Measurements from ENCODE around the gene KCNG2.
"Not testable (repeated sequence)": the region's sequence is repeated elsewhere in the genome, so short reads cannot be mapped to it uniquely, and the experiment has no call there.

KCNG2 gene, protein sequence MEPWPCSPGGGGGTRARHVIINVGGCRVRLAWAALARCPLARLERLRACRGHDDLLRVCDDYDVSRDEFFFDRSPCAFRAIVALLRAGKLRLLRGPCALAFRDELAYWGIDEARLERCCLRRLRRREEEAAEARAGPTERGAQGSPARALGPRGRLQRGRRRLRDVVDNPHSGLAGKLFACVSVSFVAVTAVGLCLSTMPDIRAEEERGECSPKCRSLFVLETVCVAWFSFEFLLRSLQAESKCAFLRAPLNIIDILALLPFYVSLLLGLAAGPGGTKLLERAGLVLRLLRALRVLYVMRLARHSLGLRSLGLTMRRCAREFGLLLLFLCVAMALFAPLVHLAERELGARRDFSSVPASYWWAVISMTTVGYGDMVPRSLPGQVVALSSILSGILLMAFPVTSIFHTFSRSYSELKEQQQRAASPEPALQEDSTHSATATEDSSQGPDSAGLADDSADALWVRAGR

DNA sequence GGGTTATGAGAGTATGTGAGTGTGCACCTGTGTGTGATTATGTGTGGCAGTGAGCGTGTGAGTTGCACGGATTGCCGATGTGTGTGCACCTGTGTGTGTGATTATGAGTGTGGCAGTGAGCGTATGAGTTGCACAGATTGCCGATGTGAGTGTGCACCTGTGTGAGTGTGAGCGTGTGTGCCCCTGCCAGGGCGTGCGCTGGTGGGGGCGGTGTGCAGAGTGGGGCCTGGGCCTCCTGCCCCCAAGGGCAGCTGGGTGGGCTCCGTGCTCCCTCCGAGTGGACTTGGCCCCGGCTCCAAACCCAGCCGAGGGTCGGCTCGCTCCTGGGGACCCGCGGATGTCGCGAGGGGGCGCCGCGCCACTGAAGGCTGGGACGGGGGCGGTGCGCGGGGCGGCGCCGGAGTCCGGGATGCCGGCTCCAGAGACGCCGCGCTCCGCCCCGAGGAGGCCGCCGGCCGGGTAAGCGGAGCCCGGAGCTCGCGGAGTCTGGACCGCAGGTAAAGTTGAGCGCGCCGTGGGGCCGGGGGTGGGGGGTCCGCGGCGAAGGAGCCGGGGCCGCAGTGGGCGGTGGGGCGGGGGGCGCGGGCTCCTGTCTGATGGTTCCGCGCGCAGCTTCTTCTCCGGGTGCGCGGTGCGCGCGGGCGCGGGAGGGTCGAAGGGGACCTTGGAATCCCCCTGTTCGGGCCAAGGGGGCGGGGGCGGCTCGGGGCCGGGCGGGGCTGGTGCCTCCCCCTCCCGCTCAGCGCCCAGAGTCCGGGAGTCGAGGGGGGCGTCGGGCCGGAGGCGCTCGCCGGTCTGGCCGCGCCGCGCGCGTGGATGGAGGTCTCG is at the start of gene KCNG2:
TSS of gene KCNG2 (plus strand) at position 421 of the 828 bp plus-strand sequence. CDS start 65,730 bp downstream, outside the sequence.
- DNase-seq = no peak

DNA sequence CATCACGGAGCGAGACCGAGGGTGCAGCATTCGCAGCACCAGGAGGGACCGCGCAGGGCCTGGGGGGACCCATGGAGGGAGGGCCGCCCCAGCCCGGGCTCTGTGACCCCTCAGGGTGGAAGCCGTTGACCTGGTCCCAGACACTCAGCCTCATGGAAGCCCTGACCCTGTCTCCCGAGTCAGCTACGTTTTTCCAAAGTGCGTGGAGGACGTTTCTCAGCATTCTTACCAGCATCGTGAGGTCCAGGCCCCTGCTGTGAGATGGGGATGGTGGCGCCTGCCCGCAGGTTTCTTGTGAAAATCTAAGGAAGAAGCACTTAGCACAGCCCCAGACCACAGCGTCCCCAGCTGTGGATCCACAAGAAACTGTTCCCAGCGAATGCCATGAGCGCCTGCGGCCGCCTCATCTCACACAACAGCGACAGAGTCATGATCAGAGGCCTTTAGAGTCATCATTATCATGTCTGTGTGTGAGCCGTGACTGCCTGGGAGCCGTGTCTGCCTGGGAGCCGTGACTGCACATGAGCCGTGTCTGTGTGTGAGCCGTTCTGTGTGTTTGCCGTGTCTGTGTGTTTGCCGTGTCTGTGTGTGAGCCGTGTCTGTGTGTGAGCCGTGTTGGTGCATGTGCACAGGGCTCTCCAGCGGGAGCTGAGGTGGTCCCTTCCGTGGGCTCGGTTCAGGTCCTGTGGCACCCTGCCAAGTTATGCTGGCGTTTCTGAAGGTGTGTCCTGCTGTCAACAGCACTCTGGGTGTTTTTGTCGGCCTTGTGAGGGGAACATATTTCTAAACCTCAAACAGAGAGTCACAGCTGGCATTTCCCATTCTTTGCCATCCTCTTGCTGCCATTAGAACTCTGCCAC is 49.2 kb upstream of the KCNG2 start:
- no peak for DNase-seq

DNA sequence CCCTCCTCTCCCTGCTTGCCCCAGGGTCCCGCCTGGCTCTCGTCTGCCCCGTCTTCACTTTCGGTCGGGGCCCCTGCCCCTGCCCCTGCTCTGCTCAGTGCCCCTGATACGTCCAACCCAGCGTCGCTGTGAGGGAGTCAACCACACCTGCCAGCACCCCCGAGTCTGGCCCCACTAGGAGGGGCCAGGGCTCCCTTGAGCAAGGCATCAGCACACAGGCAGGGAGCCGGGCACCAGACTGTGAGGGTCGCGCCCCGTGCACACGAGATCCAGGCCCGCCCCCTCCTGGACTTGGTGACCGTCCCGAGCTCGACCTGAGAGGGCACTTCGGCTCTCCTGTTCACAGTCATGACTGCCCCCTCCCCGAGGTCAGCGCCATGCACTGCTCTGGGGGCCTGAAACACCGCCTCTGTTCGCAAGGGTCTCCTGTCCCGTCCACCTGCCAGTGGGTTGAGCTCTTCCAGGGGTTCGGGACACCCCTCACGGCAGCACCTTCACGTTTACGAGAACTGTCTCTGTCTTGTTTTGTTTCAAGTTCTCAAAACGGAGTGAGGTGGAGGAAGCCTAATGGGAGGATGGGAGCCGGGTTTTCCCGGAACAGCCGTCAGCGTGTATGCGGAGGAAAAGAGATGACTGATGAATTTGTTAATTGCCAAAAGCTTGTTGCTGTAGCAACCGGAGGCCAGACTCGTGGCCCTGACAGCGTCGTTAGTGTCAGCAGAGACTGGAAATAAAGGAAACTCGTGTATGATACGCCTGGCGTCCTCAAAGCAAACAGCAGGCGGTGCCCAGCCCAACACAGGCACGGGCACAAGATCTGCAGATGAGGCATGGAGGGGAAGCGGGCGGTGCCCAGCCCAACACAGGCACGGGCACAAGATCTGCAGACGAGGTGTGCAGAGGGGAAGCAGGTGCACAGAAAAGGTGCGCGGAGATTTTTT is 48.2 kb upstream of the KCNG2 start:
- no peak for DNase-seq

DNA sequence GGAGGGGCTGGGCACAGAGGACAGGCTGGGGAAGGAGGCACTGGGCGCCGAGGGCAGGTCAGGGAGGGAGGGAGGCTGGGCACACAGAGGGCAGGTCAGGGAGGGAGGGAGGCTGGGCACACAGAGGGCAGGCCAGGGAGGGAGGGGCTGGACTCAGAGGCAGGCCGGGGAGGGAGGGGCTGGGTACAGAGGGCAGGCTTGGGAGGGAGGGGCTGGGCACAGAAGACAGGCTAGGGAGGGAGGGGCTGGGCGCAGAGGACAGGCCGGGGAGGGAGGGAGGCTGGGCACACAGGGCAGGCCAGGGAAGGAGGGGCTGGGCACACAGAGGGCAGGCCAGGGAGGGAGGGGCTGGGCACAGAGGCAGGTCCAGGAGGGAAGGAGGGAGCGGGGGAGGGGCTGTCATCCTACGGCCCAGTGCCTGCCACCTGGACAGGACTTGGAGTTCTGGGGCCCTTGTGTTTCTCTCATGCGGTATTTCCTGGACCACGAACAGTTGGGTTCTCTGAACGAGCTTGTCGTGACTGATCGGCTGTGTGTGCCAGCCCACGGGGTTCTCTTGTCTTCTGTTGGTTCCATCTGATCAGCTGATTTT is 46.7 kb upstream of the KCNG2 start:
- DNase-seq = peak; percentile 45

DNA sequence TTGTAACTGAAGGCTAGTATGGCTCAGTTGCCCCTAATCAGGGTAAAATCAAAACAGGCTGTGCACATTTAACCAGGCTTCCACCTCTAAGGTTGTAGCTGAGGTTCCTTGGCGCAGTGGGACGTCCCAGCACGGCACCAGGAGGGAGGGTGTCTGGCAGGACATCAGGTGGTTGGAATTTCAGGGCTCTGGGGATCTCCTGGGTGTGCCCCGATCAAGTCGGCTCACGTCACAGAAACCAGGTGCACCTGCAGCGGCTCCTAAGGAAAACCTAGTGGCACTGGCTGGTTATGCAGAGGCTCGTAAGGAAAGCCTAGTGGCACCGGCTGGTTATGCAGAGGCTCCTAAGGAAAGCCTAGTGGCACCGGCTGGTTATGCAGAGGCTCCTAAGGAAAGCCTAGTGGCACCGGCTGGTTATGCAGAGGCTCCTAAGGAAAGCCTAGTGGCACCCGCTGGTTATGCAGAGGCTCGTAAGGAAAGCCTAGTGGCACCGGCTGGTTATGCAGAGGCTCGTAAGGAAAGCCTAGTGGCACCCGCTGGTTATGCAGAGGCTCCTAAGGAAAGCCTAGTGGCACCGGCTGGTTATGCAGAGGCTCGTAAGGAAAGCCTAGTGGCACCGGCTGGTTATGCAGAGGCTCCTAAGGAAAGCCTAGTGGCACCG is 45.7 kb upstream of the KCNG2 start:
- not testable (repeated sequence) for DNase-seq

DNA sequence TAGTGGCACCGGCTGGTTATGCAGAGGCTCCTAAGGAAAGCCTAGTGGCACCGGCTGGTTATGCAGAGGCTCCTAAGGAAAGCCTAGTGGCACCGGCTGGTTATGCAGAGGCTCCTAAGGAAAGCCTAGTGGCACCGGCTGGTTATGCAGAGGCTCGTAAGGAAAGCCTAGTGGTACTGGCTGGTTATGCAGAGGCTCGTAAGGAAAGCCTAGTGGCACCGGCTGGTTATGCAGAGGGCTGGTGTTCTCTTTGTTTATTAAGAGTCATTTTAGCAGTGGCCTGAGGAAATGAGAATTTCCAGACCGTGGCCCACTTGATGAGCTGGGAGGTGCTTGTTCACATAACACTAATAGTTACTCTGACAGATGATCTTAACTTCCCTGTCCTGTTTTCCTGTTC is 44.8 kb upstream of the KCNG2 start:
- DNase-seq = not testable (repeated sequence)

DNA sequence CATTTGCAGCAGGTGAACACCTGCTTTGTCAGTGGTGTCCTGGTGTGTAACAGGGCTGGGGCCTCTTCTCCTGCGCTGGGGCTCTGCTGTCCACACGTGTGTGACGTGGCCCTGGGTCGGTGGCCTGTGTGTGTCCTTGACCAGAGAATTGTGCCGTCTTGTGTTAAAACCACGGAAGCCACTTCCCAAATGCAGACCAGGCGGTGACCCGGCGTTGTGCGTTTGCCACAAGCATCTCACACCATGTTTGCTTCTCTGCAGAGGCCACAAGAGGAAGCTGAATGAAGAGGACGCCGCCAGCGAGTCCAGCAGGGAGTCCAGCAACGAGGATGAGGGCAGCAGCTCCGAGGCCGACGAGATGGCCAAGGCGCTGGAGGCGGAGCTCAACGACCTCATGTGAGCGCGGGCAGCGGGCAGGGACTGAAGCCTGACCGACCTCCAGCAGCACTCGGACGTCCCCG is 44.3 kb upstream of the KCNG2 start:
- DNase-seq = no peak

DNA sequence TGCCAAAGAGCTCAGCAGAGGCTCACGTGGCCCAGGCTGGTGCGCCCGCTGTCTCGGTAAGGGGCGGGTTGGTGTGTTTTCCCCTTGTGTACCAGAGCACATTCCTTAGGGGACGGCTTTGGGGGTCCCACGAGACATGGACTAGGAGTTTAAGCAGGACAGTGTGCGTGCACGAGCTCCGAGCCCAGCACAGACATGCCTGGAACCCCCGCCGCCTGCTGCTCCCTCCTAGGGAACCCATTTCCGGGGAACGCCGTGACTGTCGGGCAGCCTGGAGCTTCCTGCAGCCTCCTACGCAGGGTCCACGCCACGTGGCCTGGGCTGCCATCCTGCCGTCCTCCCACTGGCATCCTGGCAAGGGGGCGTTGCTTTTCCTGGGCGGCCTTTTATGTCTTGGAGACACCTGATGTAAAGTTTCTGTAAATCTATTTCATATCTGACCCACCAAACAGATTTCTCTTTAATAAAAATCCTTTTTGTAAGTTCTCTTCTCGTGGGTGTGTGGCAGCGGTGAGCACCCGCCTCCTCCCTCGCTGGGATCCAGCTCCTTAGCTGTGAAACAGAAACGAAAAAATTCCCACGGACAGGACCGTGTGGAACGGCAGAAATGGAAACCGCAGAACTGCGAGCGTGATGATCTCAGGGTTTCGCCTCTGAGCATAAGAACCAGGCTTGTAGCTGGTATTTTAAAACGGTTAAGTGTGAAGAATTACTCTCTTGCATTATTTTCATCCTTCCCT is 43.5 kb upstream of the KCNG2 start:
- no peak for DNase-seq

DNA sequence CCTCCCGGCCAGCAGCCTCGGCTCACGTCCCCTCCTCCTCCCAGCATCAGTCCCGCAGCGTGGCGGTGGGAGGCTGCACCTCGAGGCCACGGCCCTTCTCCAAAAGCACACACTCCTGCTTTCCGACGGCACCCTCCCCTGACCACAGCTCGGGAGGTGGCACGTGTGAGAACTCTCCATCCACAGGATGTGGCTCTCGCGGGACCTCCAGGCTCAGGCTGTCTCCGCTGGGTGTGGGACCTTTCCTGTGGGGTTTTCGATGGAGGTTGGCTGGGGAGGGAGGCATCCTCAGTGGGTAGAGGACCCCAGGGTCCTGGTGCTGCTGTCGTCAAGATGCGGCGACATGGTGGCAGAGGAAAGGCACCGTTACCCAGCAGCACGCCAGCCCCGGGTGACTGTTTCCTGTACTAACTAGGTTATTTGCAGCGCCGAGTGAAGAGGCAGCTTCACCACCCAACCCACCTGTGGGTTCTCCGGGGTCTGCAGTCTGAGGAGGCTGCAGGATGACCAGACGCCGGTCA is 42.8 kb upstream of the KCNG2 start:
- no peak for DNase-seq

DNA sequence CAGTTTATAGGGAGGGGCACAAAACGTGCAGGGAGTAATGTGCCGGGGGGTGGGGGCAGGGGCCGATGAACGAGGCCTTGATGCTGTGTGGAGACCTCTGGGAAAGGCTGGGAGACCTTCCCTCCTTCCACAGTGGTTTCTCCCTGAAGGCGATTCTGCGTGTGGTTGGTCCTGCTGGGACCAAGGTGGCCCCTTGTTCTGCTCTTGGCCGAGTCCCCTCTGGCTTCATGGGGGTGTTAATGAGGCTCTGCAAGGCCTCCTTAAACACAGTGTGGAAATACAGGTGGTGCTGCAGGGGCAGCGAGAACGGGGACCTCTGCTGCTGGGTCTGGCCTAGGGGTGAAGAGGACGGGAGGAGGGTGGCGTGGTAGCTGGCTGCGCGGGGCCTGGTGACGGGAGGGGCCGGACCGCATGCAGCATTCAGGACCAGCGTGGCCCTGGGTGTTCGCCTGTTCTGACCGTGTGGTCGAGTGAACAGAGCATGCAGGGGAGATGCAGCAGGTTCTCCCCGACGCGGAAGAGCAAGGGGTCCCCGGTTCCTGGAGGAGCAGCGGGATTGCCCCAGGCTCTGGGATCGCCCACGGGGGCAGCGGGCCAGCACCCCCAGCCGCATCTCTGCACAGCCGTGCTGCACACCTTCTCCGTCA is 42.1 kb upstream of the KCNG2 start:
- no peak for DNase-seq

DNA sequence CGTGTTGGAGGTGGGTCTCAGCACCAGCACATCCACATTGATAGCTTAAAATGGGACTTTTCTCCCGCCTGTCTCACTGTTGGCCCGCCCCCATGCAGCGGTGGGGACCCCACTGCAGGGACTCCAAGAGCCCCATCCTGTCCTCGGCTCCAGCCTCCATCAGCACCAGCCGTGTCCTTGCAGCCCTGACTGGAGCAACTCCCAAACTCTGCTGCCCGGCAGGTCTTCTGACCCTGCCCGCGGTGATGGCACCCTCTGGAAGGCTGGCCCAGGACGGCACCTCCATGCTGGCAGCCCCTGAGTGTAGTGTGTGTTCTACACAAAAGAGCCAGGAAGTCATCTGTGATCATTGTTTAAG is 41.6 kb upstream of the KCNG2 start:
- DNase-seq = no peak

DNA sequence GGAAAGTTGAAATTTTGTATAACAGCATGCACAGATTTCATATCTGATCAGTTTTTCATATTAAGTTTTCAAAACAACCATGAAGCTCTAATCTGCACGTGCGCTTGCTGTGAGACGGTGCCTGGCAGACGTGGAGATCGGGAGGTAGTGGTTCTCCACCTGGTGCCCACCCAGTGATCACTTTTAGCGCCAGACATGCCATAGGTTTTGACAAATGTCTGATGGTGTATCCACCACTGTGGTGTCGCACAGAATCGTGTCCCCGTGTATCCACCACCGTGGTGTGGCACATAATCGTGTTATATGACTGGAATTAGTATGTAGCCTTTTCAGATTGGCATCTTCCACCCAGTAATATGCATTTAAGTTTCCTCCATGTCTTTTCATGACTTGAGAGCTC is 40.9 kb upstream of the KCNG2 start:
- no peak for DNase-seq

DNA sequence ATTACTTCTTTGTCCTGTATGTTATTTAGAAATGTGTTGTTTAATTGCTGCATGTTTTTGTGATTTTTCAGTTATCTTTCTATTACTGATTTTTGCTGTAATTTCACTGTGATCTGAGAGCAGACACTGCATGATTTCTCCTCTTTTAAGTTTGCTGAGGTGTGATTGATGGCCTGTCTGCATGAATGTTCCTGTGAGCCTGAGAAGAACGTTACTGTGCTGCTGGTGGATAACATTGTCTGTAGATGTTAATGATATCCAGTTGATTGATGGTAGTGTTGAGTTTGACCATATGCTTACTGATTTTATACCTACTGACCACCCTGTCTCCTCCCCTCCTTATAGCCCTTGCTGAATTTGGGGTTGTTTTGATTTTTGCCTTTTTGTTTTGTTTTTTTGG is 37.4 kb upstream of the KCNG2 start:
- no peak for DNase-seq

DNA sequence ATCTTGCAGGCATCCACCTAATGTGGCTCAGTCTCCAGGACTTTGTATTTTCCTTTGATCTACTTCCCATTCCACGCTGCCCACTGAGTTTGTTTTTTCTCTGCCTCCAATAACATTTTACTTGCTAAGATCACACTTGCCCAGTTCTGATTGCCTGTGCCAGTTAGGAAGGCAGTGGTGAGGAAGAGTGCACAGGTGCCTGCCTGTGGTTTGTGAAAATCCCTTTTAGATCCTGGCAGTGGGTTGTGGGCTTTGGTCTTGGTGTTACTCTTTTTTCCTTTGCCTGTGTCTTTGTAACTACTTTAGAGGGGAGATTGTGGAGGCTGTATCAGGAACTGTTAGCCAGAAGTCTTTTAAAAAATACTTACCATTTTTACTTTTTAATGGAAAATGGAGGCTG is 36.9 kb upstream of the KCNG2 start:
- no peak for DNase-seq

DNA sequence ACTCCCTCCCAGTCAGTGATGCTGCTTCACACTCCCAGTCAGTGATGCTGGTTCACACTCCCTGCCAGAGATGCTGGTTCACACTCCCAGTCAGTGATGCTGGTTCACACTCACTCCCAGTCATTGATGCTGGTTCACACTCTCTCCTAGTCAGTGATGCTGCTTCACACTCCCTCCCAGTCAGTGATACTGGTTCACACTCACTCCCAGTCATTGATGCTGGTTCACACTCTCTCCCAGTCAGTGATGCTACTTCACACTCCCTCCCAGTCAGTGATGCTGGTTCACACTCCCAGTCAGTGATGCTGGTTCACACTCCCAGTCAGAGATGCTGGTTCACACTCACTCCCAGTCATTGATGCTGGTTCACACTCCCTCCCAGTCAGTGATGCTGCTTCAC is 34.3 kb upstream of the KCNG2 start:
- no peak for DNase-seq

DNA sequence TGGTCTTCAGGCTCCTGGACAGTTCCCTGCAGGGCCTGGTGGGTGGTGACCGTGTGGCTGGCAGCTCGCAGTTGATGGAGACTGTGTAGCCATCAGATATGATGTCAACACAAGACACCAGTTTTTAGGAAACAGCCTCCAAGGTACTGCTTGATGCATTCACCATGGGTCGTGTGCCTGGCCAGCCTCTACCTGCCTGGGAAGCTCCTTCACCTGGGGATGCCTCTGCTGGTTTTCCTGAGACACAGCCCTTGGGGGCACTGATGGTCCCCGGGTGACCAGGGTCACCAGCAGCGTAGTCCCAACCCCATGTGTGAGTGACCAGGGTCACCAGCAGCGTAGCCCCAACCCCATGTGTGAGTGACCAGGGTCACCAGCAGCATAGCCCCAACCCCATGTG is 33.6 kb upstream of the KCNG2 start:
- no peak for DNase-seq

DNA sequence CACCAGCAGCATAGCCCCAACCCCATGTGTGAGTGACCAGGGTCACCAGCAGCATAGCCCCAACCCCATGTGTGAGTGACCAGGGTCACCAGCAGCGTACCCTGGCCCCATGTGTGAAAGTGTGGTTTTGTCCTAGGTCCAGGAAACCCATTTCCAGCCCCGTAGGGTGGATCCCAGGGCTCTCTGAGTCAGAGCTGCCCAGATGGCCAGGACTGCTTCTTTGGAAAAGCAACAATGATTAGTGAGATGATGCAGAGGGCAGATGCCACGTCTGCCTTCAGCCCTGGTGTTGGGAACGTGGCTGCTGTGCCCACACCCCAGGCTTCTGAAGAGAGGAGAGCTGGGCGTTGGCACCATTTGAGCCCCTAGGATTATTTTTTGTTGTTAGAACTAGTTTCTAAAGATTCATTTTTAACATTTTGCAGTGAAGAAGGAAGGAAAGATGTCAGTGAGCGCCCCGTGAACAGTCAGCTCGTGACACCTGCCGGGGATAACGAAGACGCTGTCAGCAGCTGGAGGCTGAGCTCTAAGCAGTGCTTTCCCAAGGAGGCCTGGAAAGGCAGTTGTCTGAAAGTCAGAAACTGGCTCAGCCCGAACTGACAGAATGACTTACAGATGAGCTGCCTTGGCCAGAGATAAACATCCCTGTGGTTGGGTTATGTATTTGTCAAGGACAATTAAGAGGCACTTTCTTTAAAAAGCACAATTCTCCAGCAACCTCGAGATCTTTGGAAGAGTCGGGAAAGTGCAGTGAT is 32.1 kb upstream of the KCNG2 start:
- no peak for DNase-seq

DNA sequence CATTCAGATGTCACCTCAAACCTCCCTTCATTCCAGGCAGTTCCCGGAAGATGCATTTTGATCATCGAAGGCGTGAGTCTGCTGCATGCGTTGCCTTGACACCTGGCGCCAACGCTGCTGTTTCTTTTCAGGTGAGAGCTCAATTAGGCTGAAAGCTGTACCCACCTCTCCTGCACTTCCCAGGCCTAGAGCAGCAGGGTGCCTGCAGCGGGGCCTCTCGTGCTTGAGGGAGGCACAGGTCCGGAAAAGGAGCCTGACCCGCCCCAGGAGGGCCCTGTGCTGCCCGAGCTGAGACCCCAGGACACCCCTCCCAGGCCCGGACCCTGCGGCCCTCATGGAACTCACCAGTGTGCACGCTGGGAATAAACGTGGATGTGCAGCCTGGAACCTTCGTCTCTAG is 31.4 kb upstream of the KCNG2 start:
- no peak for DNase-seq

DNA sequence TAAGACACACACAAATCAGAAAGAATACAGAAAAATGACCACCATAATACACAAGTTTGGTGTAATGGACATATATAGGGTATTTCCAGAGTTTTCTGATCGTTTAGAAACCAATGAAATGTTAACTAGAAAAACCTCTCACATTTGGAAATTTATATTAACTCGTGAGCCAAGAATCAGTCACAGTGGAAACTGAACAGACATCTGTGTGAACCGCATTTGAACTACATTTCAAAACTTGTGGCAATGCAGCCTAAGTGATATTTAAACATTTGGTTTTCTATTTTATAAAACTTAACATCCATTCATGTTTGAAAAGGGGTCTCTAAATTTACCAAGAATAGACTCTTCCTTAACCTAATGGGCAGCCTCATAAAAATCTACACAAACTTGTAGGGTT is 29.0 kb upstream of the KCNG2 start:
- DNase-seq = no peak

Data from NCI-H510A (cell line).